Activated T-helper 9 cell treated with anti-CD3 and anti-CD28 coated beads, Interleukin-2, amount 50 U/mL, for 16 hours (primary cell): Measurements from ENCODE around the gene BCLAF1.
"Not testable (repeated sequence)": the region's sequence is repeated elsewhere in the genome, so short reads cannot be mapped to it uniquely, and the experiment has no call there.

Source experiments
- DNase-seq: peaks from one replicate; pipeline ENCODE4 v3.0.0-alpha.2; 2020; ENCODE audit warnings: low read depth

The BCLAF1 gene

DNA sequence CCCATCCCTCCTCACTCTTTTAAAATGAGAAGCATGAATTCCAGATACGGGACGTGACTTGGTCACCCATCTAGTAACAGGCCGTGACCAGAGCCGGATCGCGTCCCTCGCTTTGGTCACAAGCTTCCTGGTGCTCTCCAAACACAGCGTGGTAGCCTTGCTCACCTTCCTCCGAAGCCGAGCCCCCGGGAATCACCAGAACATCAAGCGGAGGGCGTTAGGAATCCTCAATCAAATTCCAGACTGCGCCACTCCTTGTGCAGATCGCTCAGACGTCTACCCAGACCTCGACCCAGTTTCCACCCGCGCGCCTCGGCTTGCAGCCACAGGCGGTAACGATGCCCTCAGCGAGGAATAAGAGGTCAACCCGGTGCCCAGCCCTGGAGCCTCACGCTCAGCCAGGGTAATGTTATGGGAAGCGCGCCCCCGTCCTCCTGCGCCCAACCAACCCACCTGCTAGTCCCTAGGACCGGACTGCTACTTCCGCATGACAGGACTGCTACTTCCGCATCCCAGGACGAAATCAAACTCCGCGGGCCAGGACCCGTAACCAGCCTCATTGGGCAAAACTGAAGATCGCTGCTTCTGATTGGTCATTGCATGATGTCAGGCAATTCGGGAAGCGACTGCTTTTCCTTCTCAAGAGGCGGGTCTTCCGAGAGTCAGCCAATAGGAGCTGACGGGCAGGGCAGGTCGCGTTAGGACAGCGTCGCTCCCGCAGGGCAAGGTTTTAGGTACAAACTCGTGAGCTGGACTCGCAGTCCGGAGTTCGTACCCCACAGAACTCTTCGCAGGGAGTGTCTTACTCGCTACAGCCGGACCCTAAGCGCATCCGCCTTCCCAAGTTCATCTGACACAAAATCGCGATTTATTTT, 39.6 kb downstream of the BCLAF1 start, which contains the start of gene MTFR2:
Gene MTFR2 (minus strand): TSS at position 501 of the 875 bp plus-strand sequence. CDS start 1,212 bp downstream, outside the sequence.
- DNase-seq: peak; percentile 83

DNA sequence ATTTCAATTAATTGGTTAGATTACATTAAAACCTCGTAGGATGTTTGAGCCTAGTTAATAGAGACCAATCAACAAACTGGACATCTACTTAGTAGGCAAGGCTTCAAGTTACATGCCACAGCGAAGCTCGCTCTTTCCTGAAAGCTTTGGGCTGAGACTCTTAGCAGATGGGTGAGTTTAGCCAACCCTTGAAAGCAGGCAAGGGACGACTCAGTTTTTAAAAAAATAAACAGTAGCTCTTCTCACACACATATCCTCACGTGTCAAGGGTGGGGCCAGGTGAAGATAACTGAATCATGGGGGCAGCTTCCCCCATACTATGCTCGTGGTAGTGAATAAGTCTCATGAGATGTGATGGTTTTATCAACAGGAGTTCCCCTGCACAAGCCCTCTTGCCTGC, 40.3 kb downstream of the BCLAF1 start:
- DNase-seq: no peak

- DNase-seq: no peak
Observed at GRCh38 chr6:136244061-136244616, 45.5 kb downstream of the BCLAF1 start.

DNA sequence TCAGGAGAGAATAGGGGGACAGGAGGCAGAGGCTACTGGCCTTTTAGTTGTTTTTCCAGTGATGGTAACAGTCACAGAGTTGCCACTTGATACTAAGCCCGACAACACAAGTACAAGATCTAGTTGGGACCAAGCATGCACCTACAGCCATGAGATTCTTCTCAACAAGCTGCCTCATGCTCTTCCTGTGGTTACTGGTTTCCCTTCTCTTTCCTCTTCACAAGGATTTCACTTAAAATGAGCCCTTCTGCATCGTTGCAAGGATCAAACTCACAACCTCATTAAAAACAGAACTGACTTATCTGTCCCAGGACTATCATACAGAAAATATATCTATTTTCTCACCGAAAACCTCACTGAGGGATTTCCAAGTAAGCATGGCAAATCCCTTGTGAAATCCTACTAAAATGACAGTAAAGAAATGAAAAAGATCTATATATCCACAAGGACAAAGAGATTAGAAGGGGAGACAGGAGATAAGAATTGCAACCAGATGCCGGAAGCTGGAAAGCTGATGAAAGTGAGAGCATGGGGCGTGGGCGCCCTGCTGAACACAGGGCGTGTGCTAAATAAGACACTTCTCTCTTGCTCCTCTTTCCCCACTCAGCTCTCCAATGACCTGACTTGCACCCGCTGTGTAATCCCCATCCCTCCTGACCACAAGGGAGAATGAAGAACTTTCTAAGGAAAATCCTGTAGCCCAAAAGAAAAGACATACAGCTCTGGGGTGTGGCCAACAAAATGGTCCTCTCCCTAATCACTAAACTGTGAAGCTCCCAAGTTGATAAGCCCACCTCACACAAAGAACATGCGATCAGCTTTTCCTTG, 53.0 kb downstream of the BCLAF1 start:
- no peak for DNase-seq

- no peak for DNase-seq
Observed at GRCh38 chr6:136235233-136235564, 54.4 kb downstream of the BCLAF1 start.

- no peak for DNase-seq
Observed at GRCh38 chr6:136232701-136233100, 56.9 kb downstream of the BCLAF1 start.

DNA sequence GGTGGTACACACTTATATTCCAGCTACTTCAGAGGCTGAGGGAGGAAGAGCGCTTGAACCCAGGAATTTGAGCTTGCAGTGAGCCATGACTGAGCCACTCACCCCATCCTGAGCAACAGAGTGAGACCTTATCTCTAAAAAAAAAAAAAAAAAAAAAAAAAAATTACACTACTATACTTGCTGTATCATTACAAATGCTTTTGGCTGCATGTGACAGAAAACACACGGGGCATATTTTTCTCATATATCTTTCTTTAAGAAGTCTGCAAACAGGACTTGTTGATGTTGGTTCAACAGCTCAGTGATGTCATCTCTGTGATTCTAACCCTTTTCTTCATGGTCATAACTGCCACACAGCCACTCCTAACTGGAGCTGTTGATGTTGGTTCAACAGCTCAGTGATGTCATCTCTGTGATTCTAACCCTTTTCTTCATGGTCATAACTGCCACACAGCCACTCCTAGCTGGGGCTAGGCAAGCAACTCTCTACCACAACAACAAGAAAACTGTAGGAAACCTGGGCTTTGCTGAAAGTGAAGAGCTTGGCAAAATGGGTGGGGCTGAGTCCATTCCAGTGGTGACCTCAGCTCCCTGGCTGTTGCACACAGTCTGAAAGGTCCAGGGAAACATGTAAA, 59.3 kb downstream of the BCLAF1 start:
- DNase-seq: no peak

GRCh38 chr6:136228814-136229213, 60.8 kb downstream of the BCLAF1 start:
- no peak for DNase-seq

- no peak for DNase-seq
Observed at GRCh38 chr6:136226674-136227377, 62.8 kb downstream of the BCLAF1 start.

- peak; percentile 22 for DNase-seq
Observed at GRCh38 chr6:136226027-136226673, 63.5 kb downstream of the BCLAF1 start.

DNA sequence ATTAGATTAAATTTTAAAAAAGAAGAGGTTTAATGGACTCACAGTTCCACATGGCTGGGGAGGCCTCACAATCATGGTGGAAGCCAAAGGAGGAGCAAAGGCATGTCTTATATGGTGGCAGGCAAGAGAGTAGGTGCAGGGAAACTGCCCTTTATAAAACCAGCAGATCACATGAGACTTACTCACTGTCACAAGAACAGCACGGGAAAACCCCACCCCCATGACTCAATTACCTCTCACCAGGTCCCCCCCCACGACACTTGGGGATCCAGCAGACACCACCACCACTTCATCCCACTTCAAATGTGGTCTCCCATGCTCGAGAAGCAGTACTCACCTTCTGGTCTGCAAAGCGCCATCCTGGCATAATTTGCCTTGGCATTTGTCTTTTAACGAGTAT, 64.2 kb downstream of the BCLAF1 start:
- DNase-seq: peak; percentile 6

DNA sequence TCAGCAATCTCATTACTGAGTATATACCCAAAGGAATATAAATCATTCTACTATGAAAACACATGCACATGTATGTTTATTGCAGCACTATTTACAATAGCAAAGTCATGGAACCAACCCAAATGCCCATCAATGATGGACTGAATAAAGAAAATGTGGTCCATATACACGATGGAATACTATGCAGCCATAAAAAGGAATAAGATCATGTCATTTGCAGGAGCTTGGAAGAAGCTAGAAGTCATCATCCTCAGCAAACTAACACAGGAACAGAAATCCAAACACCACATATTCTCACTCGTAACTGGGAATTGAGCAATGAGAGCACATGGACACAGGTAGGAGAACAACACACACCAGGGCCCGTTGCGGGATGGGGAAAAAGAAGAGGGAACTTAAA, 64.7 kb downstream of the BCLAF1 start:
- DNase-seq: not testable (repeated sequence)

GRCh38 chr6:136216503-136217401, 72.9 kb downstream of the BCLAF1 start:
- DNase-seq: no peak

DNA sequence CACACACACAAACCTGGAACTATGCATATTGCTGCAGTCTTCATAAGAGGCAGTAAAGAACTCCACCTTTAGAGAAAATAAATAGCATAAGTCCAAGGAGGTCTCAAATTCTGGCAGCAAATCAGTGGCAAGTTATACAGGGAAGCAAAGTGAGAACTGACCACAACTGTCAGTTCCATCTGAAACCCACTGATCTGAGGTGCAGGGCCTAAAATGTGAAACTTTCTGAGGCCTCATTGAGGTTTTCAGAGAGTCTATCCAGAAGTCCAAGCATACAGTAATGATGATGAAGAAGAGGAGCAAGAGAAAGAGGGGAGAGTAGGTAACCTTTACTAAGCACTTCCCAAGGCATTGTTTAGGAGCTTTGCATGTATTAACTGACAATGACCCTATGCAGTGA, 75.8 kb downstream of the BCLAF1 start:
- no peak for DNase-seq

DNA sequence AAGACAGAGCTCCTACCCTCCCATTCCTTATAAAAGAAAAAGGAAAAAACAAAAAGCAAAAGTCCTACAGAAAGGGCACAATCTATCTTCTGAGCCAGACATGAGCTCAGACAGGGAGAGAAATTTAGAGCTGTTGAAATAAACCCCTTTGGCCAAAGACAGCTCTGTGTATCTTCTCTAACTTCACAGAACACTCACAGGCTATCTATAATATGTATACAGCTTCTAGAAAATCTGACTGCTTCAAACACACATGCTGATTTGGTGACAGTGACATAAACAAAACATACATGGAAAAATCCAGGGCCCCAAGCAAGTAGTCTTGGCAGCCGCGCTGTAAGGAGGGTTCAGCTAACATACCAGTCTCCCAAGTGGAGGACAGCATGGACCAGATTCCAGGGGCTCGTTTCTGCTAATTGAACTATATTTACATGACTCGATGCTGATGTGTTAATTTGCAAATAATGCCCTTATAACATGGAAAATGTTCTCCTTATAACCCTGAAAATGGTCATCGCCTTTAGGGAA, 76.6 kb downstream of the BCLAF1 start:
- no peak for DNase-seq

DNA sequence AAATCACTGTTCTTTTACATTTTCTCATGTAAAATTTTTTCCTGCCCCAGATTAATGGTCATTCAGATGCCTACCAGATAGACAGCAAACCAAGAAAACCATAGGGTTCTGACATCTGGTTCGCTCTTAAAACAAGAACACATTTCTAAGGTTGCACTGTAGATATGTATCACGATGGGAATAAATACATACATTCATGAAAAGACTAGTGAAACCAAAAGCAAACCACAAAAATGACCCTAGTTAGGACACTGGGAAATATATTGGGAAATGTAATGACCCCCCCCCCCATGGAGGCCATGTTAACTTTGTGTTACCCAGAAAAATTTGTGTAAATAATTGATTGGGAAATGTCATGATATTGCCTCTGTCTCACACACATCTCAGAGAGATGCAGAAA, 77.0 kb downstream of the BCLAF1 start:
- DNase-seq: no peak

DNA sequence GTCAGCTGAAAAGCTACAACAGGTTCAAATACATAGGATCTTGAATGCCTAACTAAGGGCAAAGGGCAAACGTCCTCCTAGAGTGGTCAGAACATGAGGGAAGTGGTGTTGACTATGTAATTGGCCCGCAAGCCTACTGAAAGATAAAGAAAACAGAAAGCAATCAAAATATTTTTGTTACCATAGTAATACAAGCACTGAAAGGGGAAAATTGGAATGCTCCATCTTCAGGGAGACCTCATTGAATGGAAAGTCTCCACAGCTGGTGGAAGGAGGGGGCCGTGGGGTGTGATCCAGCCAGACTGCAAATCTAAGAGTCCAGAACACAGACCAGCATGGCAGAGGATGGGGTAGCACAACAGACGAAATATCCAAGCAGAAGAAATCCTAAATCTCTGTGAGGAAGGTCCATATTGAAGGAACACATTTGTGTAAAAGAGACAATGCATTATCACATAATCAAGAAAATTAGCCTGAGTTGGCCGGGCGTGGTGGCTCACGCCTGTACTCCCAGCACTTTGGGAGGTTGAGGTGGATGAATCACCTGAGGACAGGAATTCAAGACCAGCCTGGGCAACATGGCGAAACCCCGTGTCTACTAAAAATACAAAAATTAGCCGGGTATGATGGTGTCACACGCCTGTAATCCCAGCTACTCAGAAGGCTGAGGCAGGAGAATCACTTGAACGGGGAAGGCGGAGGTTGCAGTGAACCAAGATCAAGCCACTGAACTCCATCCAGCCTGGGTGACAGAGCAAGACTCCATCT, 79.1 kb downstream of the BCLAF1 start:
- no peak for DNase-seq

DNA sequence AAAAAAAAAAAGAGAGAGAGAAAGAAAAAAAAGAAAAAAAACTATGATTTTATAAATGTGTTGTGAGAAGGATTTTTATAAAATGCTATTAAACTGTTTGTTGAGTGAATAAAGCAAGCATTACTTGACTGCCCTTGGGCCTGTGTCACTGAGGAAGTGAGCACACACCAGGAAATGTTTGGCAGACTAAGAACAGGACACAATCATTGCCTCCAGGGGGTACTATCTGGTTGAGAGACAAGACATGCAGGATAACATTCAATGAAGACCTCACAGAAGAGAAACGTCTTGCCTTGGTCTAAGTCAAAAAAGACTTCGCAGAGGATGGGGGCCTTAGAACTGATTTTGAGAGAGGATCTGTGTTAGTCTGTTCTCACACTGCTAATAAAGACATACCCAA, 80.2 kb downstream of the BCLAF1 start:
- no peak for DNase-seq

DNA sequence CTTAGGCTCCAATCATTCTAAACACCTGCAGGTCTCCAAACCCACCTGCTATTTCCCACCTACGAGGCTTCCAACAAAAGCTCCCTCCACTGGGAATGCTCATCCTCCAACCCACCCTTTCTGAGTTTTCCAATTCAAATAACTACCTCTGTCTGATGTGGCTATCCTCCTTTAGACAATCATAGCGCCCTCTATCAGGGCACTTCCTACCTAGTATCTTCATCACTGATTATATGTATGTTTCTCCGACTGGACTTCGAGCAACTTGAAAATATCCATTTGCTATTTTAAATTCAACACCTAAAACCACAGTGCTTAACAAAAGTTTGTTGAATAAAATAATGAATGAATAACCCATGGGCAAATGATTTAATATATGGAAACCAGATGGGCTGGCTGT, 80.9 kb downstream of the BCLAF1 start:
- DNase-seq: no peak
